HG03432 (cell line): Measurements from ENCODE around the gene CERKL.
"Not testable (repeated sequence)": the region's sequence is repeated elsewhere in the genome, so short reads cannot be mapped to it uniquely, and the experiment has no call there.

ENCODE experiments used
- ATAC-seq: cut with Tn5 transposase; IDR thresholded peaks from one replicate; pipeline ENCODE4 v1.9.1; 2021; ENCODE audit warnings: mild to moderate bottlenecking, moderate library complexity; ENCODE audit not compliant: unreplicated experiment

CERKL gene, protein sequence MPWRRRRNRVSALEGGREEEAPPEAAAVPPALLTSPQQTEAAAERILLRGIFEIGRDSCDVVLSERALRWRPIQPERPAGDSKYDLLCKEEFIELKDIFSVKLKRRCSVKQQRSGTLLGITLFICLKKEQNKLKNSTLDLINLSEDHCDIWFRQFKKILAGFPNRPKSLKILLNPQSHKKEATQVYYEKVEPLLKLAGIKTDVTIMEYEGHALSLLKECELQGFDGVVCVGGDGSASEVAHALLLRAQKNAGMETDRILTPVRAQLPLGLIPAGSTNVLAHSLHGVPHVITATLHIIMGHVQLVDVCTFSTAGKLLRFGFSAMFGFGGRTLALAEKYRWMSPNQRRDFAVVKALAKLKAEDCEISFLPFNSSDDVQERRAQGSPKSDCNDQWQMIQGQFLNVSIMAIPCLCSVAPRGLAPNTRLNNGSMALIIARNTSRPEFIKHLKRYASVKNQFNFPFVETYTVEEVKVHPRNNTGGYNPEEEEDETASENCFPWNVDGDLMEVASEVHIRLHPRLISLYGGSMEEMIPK

DNA sequence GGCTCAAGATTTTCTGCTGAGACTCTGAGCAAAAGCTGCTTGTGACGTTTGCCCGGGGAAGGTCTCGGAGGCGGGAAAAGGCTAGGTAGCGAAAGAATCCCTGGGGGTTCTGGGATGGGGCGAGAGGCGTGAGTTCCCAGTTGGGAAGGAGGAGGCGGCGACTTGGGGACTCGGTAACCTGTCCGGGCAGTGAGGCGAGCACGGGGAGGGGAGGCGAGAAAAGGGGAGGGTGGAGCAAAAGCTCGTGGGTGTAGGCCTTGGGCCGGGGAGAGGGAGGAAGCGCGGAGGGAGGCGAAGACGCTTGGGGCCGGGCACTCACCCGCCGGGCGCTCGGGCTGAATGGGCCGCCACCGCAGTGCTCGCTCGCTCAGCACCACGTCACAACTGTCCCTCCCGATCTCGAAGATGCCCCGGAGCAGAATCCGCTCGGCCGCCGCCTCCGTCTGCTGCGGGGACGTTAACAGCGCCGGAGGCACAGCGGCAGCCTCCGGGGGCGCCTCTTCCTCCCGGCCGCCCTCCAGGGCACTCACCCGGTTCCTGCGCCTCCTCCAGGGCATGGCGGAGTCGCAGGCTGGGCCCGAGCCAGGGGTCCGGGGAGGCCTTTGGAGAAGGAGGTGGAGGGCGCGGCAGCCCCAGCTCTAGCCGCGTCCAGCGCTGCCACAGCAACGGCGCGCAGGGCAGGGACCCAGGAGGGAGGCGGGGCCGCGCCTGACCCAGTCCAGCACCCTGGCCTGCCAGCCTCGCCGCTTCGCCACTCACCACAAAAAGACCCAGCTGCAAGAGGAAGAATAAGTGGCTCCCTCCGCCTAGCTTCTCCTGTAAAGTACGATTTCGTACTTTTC, at the start of gene CERKL:
Gene CERKL (minus strand): TSS at position 656 of the 842 bp plus-strand sequence. CDS start 99 bp downstream, at position 557.
- peak; percentile 95 for ATAC-seq

GRCh38 chr2:181702519-181702918, 45.6 kb upstream of the CERKL start:
- not testable (repeated sequence) for ATAC-seq

DNA sequence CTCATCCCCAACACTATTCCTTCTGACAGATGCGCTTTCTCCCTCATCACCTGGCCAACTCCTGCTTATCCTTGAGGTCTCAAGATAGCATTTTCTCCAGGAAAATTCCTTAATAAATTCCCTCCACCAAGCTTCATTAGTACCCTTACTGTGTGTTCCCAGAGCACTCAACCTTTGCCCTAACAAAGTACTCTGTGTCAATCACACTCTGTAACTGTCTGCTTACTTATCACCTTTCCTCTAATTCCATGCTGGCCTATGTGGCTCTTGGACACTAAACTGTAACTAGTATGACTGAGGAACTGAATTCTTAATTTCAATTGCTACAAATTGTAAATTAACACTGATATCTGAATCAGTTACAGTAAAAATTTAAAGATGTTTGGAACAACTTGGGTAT, 41.3 kb upstream of the CERKL start:
- ATAC-seq = no peak

GRCh38 chr2:181697571-181697970, 40.7 kb upstream of the CERKL start:
- ATAC-seq = peak; percentile 49

DNA sequence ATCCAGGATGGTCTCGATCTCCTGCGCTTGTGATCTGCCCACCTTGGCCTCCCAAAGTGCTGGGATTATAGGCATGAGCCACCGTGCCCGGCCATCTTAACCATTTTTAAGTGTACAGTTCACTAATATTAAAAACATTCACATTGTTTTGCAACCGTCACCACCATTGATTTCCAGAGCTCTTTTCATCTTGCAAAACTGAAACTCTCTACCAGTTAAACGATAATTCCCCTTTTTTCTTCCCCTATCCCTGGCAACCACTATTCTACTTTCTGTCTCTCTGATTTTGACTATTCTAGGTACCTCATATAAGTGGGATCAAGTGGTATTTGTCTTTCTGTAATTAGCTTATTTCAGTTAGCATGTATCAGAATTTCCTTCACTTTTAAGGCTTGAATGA, 40.2 kb upstream of the CERKL start:
- ATAC-seq = no peak

DNA sequence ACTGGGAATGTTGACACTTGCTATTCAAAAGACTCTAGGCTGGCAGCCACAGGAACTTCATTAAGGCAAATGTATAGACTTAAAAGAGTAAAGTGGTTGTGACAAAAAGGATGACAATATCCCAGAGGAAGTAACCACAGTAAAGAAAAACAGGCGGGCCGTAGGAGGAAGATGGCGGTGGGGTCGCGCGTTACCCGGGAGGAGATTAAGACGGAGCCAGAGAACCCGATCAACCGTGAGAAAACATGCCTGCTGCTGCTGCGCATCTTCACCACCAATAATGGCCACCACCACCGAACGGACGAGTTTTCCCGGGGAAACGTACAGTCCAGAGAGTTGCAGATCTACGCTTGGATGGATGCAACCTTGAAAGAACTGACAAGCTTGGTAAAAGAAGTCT, 37.4 kb upstream of the CERKL start:
- ATAC-seq = no peak

GRCh38 chr2:181690860-181691259, 34.0 kb upstream of the CERKL start:
- no peak for ATAC-seq

GRCh38 chr2:181686576-181687185, 29.8 kb upstream of the CERKL start:
- ATAC-seq = no peak

GRCh38 chr2:181685150-181685688, 28.3 kb upstream of the CERKL start:
- ATAC-seq = no peak

DNA sequence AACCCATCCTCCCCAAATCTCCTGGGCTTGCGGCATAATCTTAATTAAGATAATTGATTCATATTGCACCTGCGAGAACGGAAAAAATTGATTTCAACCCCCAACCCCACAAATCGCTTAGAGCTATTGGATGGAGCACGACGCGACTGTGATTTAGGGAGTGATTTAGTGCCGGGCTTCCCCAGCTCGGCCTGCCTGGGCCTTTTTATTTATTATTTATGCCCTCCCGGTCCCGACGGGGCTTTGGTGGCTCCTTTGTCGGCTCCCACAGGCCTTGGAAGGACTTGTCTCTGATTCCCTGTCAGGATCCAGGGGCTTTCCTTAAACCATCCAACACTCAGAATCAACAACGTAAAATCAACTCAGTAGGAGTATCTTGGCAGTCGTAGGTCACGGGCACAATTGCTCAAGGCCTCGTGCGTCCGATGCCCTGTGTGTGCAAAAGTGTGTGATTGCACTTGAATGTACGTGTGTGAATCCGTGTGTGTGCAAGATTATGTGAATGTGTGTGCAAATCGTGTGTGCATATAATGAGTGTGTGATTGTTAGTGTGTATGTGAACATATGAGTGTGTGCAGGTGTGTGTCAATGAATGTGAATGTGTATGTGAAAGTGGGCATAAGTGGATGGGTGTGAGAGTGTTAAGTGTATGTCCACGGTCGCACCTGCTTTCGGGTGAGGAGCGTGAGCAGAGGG, 27.7 kb upstream of the CERKL start:
- ATAC-seq = no peak

GRCh38 chr2:181683518-181684453, 26.9 kb upstream of the CERKL start:
- ATAC-seq = peak; percentile 32

DNA sequence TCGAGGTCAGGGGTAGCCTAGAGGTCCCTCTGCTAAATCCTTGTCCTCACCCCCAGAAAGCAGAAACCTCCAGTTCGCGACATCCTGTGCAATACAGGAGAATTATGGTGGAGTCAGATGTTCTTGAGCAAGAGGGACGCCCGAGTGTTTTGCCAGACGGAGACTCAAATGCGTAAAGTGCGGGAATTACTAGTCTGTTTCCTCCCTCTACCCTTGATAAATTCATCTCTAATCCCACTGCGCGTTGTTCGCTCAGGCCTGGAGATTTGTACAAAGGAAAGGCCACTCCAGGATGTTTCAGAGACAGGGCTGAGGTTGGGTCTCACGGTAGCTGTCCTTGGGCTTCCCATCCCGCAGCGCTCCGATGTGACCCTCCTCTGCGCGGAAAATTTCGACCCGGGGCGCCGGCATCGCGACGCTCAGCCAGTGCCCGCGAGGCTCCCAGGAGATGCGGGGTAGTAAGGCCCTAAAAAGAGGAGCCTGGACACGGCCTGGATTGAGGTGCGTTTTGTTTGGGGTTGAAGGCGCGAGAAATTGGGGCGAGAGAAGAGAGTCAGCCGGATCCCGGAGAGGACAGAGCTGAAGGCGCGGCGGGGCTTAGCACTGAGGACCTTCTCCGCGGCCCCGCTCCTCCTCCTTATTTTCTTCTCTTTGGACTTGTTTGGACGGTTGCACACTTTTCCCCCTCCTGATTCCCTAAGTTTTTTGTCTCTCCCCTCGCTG, 26.1 kb upstream of the CERKL start:
- peak; percentile 11 for ATAC-seq

DNA sequence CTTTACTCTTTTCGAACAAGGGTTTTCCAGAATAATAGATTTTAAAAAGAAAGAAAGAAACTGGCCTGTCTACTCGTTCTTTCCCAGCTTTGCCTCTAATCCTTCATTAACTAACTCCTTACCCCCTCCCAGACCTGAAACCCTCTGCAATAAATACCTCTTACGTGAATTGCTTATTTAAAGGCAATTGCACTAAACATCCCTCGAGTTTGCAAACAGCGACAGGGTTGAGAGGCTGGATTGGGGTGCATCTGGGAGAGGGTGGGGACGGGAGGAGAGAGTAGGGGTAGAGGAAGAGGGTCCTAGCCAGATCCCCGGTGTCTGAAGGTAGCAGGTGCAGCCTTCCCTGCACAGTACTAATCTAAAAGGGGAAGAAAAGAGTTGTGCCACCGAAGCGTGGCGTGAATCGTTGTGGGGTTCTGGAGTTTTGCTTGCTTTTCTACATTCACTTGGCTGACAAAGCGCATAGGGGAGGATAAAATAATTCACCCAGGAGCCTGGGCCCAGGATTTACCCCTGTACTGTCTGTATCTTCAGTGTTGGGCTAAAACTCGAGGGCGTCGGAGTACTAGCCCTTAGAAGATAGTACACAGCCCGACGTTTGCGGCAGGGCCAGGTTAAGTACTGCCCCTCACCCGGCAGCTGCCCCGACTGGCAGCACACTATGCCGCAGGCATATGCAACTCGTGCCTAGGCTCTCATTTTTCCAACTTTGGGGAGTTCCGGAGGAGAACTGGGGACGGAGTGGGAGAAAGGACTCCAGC, 25.3 kb upstream of the CERKL start:
- no peak for ATAC-seq

DNA sequence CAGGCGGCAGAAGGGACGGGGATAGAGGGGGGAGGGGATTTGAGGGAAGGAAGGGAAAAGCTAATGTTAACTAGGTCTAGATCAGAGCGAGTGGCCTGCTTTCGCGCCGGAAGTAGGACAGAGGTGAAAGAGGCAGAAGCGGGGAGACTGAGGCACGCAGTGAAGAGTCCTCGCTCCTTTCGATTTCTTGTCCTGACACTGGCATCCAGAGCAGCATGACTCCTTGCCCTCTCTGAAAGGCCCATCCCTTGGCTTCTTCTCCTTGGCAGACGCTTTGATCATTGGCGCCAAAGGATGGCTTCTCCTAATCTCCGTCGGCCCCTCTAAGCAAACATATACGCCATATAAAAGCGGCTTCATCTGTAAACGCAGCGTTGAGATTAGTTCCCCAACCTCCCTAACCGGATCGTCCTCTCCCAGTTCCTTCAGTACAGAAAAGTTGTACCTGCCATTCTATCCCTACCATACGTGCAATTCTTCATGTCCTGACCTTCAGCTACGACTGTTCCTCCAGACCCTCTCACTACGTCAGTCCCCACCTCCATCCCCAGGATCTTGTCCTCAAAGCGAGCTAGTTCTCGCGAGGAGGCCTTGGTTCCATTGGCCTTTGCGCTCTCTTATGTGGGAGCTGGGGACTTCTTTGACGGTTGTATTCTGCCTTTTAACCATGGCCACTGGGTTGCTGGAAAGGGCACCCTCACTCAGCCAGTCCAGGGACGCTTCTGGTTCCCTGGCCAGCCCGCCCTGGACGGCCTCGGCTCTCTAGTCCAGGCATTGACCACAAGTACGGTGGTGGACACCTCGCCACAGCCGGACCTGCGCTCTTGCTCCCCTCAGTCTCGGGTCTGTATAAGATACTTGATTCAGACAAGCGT, 24.3 kb upstream of the CERKL start:
- ATAC-seq = no peak

GRCh38 chr2:181680055-181680936, 23.4 kb upstream of the CERKL start, which contains the start of gene NEUROD1:
Gene NEUROD1, minus strand, starts transcription at chr2:181680517. Its CDS starts 1,657 bp downstream, at chr2:181678860.
- peak; percentile 47 for ATAC-seq

- no peak for ATAC-seq
Measured at GRCh38 chr2:181679544-181679979, 22.7 kb upstream of the CERKL start.
